Left colon (tissue), 2 donors: Measurements from ENCODE around the gene ACAP2. TPM values are rescaled to one million over a fixed set of nuclear protein-coding genes. Genes with fewer than 3 reads are reported as not detected.
"Not testable (repeated sequence)": the region's sequence is repeated elsewhere in the genome, so short reads cannot be mapped to it uniquely, and the experiment has no call there.

Source experiments
- ATAC-seq: fragments of 200-7000 bp; cut with Tn5 transposase; one replicate; pipeline ENCODE4 v1.9.1; 2020; ENCODE audit warnings: mild to moderate bottlenecking, moderate library complexity
- DNase-seq, 2 donors: peaks; one replicate each; pipeline ENCODE4 v3.0.0-alpha.2; 2020
- intact Hi-C, 2 donors: fragments of 100-400 bp; cut with DNase I in 1 of 2; cut with micrococcal nuclease in 1 of 2; formaldehyde crosslinking; loops; one replicate each; pipeline versions ENCODE4 v1.11.2 to v1.14.0; 2022; cut with DNase I, micrococcal nuclease
- total RNA-seq, 2 donors: library from RNA; stranded (reverse); fragmentation: NEBNext Ultra II Directional; extraction: Animal tissue kit (Norgen Biotek cat#: 25700); gene quantifications; one replicate each; pipeline ENCODE4 v1.2.1, GENCODE V29; 2021
- donor health status: DM: no; HTN: no; CAD: no.
- donor health status: DM: yes; HTN: yes; CAD: no.

ACAP2 gene
- total RNA-seq, 2 donors from 2014 or later: 63.5 to 67.9 TPM

DNA sequence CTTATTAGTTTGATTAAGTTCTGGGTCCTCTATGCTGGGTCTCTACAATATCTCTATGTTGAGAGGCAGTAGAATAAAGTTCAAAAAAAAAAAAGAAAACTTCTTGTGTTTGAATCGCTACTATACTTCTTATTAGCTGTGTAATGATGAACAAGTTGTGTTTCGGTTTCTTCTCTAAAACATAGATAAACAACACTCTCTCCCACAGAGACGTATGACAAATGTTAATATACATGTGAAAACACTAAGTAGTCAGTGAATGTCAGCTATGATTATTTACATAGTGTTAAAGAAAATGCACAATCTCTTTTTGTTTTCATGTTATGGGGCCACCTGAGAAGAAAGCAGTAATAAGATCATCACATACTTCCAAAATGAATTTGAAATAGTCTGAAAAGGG lies 45.3 kb downstream of the ACAP2 start:
- ATAC-seq: no peak
- intact Hi-C loops: no loop called here

GRCh38 chr3:195395208-195395816 lies 47.5 kb downstream of the ACAP2 start:
- intact Hi-C loops: no loop called here
- ATAC-seq: no peak
- no peak for DNase-seq

More for the DNA sequence above, 45.3 kb downstream of the ACAP2 start:
- no peak for DNase-seq

DNA sequence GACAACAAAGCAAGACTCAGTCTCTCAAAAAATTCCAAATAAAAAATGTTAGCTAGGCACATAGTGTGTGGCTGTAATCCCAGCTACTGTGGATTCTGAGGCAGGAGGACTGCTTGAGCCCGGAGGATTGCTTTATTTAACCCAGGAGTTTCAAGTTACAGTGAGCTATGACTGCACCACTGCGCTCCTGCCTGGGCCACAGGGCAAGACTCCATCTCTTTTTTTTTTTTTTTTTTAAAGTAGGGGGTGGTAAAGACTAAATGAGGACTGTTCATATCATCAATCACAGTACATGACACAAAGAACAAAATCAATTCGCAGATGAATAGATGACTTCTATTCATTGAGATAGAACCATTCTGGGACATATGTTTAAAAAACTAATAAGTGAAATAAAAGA lies 48.1 kb downstream of the ACAP2 start:
- DNase-seq (no peak), ATAC-seq (no peak)
- intact Hi-C loops: no loop called here

GRCh38 chr3:195394024-195394423 lies 48.8 kb downstream of the ACAP2 start:
- DNase-seq (no peak), ATAC-seq (no peak)
- intact Hi-C loops: no loop called here

DNA sequence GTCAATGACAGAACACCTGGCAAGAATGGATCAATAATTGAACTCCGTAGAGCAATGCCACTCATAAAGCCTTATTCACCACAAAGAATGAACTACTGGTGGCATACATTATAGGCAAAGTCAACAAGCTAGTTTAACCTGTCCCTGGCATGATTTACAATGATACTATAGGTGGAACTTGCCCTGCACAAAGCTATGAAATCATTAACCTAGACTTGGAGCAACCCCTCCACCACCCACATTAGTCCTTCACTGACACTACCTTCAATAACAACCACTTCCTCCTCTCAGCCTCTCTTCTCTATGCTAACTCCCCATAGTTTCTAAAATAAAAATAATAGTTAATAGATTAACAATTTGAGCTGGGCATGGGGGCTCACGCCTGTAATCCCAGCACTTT lies 54.4 kb downstream of the ACAP2 start:
- ATAC-seq: peak; percentile 99
- intact Hi-C loops: no loop called here

DNA sequence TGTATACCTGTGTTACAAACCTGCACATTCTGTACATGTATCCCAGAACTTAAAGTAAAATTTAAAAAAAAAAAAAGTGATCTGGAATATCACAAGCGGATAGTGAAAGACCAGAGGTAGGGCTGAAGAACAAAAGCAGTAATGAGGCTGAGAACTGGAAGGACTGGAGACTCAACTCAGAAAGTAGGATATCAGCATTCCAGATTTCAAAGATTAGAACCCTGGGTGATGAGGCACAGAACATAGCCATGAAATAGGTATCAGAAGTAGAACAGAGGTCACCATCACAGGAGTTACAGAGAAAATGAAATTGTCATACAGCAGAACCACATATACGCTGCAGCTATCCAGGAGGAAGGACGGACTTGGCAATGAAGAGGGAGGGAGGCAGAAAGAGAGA lies 56.1 kb downstream of the ACAP2 start:
- DNase-seq (no peak), ATAC-seq (no peak)
- intact Hi-C loops: no loop called here

More for the DNA sequence above, 54.4 kb downstream of the ACAP2 start:
- peak; percentile 13 to 43 for DNase-seq

- intact Hi-C loops: no loop called here
- no peak for ATAC-seq
- no peak for DNase-seq
Measured at GRCh38 chr3:195385526-195385925, 57.3 kb downstream of the ACAP2 start.

DNA sequence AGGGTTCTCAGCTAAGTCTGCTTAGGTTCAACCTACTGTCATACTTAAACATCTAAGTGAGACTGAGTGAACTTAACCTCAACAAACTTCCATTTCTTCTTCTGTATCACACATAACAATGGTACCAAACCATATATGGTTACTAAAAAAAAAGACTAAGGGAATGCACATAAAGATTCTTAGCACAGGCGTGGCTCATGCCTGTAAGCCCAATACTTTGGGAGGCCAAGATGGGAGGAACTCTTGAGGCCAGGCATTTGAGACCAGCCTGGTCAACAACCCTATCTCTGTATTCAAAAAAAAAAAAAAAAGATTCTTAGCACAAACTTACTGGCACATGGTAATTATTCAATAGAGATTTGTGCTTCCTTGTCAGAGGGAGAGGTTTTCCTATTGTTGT lies 57.9 kb downstream of the ACAP2 start:
- ATAC-seq (no peak), DNase-seq (no peak)
- intact Hi-C loops: no loop called here

DNA sequence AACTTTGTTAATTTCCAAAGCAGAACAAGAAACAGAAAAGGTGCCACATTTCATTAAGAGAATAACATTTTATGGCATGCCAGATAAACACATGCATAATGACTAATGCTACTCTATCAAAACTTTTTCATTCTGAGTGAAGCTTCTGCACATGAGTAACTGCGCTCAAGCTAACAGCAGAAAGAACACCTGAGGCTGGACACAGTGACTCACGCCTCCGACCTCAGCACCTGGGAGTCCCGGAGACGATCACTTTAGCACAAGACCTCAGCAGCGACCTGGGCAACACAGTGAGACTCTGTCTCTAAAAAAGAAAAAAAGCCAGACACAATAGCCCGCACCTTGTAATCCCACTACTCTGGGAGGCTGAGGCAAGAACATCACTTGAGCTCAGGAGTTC lies 70.6 kb downstream of the ACAP2 start:
- intact Hi-C loops: no loop called here
- DNase-seq (no peak), ATAC-seq (no peak)

DNA sequence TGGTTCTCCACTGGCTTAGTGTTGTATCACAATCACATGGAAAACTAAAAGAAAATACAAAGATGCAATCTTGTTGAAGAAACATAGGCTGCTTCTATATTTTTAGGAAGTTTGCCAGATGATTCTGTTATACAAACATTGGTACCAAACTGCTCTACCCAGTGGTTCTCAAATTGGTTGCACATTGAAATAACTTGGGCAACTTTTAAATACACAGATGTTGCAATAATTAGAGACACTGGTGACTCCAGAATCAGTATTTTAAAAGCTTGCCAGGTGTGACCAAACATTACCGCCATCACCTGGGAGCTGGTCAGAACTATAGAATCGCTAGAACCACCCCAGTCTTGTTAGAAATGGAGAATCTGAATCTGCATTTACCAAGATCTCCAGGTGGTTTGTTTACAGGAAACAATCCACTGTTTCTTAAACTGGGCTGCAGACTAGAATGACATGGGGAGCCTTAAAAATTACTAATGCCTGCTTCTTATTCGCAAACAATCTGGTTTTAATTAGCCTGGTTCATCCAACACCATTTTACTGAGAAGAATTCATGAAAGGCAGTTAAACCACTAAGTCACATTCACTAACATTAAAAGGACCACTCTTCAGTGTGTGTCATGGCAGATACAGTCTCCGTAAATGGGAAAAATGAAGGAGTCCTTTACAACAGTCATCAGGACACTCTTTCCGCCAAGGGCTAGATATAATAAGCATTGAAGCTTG lies 76.5 kb downstream of the ACAP2 start:
- no peak for ATAC-seq
- no peak for DNase-seq
- intact Hi-C loops: no loop called here

DNA sequence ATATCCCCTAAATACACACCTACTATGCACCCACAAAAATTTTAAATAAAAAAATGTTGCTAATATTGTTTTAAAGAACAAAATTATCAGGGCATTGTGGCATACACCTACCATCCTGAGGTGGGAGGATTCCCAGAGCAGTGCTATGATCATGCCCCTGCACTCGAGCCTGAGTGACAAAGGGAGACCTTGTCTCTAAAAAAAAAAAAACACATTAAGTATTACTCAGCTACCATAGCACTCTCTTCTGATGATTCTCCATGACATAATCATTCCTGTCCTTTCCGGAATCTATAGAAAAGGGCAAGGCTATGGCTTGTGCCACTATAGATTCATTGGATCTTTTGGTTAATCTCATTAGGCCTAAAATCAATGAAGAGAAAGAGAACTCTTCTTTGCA lies 77.4 kb downstream of the ACAP2 start:
- DNase-seq: no peak
- no peak for ATAC-seq
- intact Hi-C loops: no loop called here

- ATAC-seq, DNase-seq, intact Hi-C loops: not testable (repeated sequence)
Measured at GRCh38 chr3:195357797-195358196, 85.0 kb downstream of the ACAP2 start.

GRCh38 chr3:195356151-195357086 lies 86.4 kb downstream of the ACAP2 start:
- no peak for DNase-seq
- no peak for ATAC-seq
- intact Hi-C loops: no loop called here

GRCh38 chr3:195354009-195354408 lies 88.8 kb downstream of the ACAP2 start:
- DNase-seq, ATAC-seq, intact Hi-C loops: not testable (repeated sequence)

- ATAC-seq: peak; percentile 59
- intact Hi-C loops: no loop called here
- no peak for DNase-seq
Measured at GRCh38 chr3:195352895-195353488, 89.8 kb downstream of the ACAP2 start.

GRCh38 chr3:195348426-195349115 lies 94.2 kb downstream of the ACAP2 start:
- intact Hi-C loops: no loop called here
- ATAC-seq: no peak
- DNase-seq: no peak

DNA sequence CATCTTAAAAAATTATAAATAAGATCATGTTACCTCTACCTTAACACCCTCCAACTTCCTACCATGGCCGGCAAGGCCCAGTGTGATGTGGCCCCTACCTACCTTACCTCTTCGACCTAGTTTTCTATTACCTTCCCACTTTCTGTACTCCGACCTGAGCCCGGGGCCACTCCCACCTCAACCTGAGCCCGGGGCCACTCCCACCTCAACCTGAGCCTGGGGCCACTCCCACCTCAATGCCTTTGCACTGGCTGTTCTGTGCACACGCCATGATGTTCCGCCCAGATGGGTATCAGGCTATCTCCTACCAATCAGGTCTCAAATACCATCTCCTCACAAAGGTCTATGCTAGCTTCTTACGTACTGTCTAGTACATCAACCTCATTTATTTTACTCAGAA lies 105.1 kb downstream of the ACAP2 start:
- DNase-seq: no peak
- intact Hi-C loops: no loop called here
- ATAC-seq: peak; percentile 45

- ATAC-seq: no peak
- DNase-seq: no peak
- intact Hi-C loops: no loop called here
Measured at GRCh38 chr3:195334967-195335366, 107.9 kb downstream of the ACAP2 start.

- ATAC-seq (no peak), DNase-seq (no peak)
- intact Hi-C loops: no loop called here
Measured at GRCh38 chr3:195319060-195319459, 123.8 kb downstream of the ACAP2 start.
